ENCODE results near the gene PRMT2. TPM values are rescaled to one million over a fixed set of nuclear protein-coding genes. Genes with fewer than 3 reads are reported as not detected.

Gene PRMT2
- total and polyA plus RNA-seq, 2 experiments from 2014 or later = 79.7 to 108 TPM

DNA sequence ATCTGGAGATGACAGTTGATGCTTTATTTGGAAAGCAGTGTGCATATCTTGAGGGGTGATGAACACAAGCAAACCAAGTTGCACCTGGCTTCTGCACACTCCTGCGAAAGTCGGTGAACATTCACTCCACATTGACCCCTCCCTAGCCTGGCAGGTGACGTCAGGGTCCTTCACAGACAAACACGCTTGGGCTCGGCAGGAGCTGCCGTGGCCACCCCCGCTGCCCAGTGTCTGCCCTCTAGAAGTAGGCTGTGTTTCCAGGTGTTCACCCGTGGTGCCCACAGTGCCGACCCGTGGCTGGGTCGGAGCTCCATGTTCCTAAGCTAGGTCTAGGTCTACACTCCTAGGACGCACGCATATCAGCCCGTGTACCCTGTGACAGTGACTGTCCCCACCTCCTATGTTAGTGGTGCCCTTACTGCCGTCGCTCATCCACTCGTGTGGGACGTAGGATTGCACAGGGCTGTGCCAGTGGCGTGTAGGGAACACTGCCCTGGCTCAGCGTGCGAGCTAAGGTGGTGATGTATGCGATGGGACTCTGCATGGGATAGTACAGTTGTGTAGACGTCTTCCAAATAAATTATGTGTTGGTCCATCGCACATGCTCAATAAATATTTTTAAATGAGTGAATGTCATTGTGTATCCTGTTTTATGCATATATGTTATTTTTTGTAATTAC, 29.0 kb downstream of the PRMT2 start:
- Histone ChIP-seq H3K79me2 (no peaks in the 10 kb centered on the region), H3K36me3 (replicated peaks; ENCODE audit: insufficient read depth, low read depth) (no peaks in the 10 kb centered on the region), H4K20me1 (ENCODE audit: insufficient read depth, poor library complexity, severe bottlenecking) (no peaks in the 10 kb centered on the region), H3K27ac (no peak overlapping the region), H3K9me3 (ENCODE audit: low read depth) (no peaks in the 10 kb centered on the region), H3K4me2 (no peak overlapping the region), H3K4me1 (ENCODE audit: insufficient read depth) (no peaks in the 10 kb centered on the region), H2AFZ (no peak overlapping the region), H3K9me2 (replicated peaks; ENCODE audit: insufficient read depth) (no peaks in the 10 kb centered on the region), H3K4me3 (no peak overlapping the region), H3K27me3 (no peaks in the 10 kb centered on the region)
- 97% methylated on average over 23 of the region's 24 CpGs for WGBS (ENCODE audit: low lambda C conversion rate, missing lambda C conversion rate)
- TF ChIP-seq EZH2phosphoT487 (IDR thresholded peaks at IDR 0.05; ENCODE audit: low read depth, severe bottlenecking, unreplicated experiment) = no peak
- TF ChIP-seq, protein P1, sequence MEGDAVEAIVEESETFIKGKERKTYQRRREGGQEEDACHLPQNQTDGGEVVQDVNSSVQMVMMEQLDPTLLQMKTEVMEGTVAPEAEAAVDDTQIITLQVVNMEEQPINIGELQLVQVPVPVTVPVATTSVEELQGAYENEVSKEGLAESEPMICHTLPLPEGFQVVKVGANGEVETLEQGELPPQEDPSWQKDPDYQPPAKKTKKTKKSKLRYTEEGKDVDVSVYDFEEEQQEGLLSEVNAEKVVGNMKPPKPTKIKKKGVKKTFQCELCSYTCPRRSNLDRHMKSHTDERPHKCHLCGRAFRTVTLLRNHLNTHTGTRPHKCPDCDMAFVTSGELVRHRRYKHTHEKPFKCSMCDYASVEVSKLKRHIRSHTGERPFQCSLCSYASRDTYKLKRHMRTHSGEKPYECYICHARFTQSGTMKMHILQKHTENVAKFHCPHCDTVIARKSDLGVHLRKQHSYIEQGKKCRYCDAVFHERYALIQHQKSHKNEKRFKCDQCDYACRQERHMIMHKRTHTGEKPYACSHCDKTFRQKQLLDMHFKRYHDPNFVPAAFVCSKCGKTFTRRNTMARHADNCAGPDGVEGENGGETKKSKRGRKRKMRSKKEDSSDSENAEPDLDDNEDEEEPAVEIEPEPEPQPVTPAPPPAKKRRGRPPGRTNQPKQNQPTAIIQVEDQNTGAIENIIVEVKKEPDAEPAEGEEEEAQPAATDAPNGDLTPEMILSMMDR (IDR thresholded peaks at IDR 0.05; ENCODE audit: poor library complexity) = no peak
- no peak for TF ChIP-seq EZH2 (IDR thresholded peaks at IDR 0.05; ENCODE audit: borderline replicate concordance)
- DNase-seq (ENCODE audit: low spot score) = no peak

- TF ChIP-seq, protein P1 (IDR thresholded peaks at IDR 0.05; ENCODE audit: poor library complexity) = no peak
- WGBS (ENCODE audit: low lambda C conversion rate, missing lambda C conversion rate) = 87% methylated on average over 3 of the region's 3 CpGs
Measured at GRCh38 chr21:46665566-46665965, 30.1 kb downstream of the PRMT2 start.

GRCh38 chr21:46666941-46667740, 31.7 kb downstream of the PRMT2 start:
- peak overlapping the region; percentile 95 for H3K4me2 ChIP-seq
- peak overlapping the region; percentile 70 for H3K4me3 ChIP-seq
- no peaks in the 10 kb centered on the region for H3K36me3 ChIP-seq (replicated peaks; ENCODE audit: insufficient read depth, low read depth)
- WGBS (ENCODE audit: low lambda C conversion rate, missing lambda C conversion rate) = 9% methylated on average over 53 of the region's 53 CpGs
- peak overlapping the region; percentile 83 for H2AFZ ChIP-seq
- no peaks in the 10 kb centered on the region for H3K27me3 ChIP-seq
- H3K79me2 ChIP-seq = no peaks in the 10 kb centered on the region
- TF ChIP-seq EZH2phosphoT487 (IDR thresholded peaks at IDR 0.05; ENCODE audit: low read depth, severe bottlenecking, unreplicated experiment) = no peak
- TF ChIP-seq, protein P1 (IDR thresholded peaks at IDR 0.05; ENCODE audit: poor library complexity) = no peak
- no peak for TF ChIP-seq EZH2 (IDR thresholded peaks at IDR 0.05; ENCODE audit: borderline replicate concordance)
- H4K20me1 ChIP-seq (ENCODE audit: insufficient read depth, poor library complexity, severe bottlenecking) = no peaks in the 10 kb centered on the region
- no peak for DNase-seq (ENCODE audit: low spot score)
- H3K4me1 ChIP-seq (ENCODE audit: insufficient read depth) = no peaks in the 10 kb centered on the region
- H3K9me2 ChIP-seq (replicated peaks; ENCODE audit: insufficient read depth) = no peaks in the 10 kb centered on the region
- H3K27ac ChIP-seq = peak overlapping the region; percentile 27
- no peaks in the 10 kb centered on the region for H3K9me3 ChIP-seq (ENCODE audit: low read depth)

More at GRCh38 chr21:46665566-46665965, 30.1 kb downstream of the PRMT2 start:
- H3K9me2 ChIP-seq (replicated peaks; ENCODE audit: insufficient read depth) = no peaks in the 10 kb centered on the region
- no peaks in the 10 kb centered on the region for H4K20me1 ChIP-seq (ENCODE audit: insufficient read depth, poor library complexity, severe bottlenecking)
- H3K36me3 ChIP-seq (replicated peaks; ENCODE audit: insufficient read depth, low read depth) = no peaks in the 10 kb centered on the region
- no peak overlapping the region for H3K4me3 ChIP-seq
- no peak overlapping the region for H3K27ac ChIP-seq
- H3K4me1 ChIP-seq (ENCODE audit: insufficient read depth) = no peaks in the 10 kb centered on the region
- H3K79me2 ChIP-seq = no peaks in the 10 kb centered on the region
- H3K9me3 ChIP-seq (ENCODE audit: low read depth) = no peaks in the 10 kb centered on the region
- no peak overlapping the region for H3K4me2 ChIP-seq
- no peak for DNase-seq (ENCODE audit: low spot score)
- H2AFZ ChIP-seq = no peak overlapping the region
- H3K27me3 ChIP-seq = no peaks in the 10 kb centered on the region
